OCI-LY7 (cell line): ENCODE measurements around the gene QKI. TPM values are rescaled to one million over a fixed set of nuclear protein-coding genes. Genes with fewer than 3 reads are reported as not detected.

Experiments
- BruUV-seq: library from RNA; stranded (reverse); fragments of 400-500 nt; replicated peaks from 2 replicates; lab custom pipeline; 2021; lab: Mats Ljungman, UMichigan
- CTCF ChIA-PET: fragments of 300-600 bp; sonication (Branson Sonifier 250); formaldehyde crosslinking; loops from one replicate; lab custom pipeline; 2022; ENCODE audit warnings: antibody characterized with exemption; ENCODE audit not compliant: unreplicated experiment; lab: Charles Lee
- POLR2A ChIA-PET: fragments of 300-600 bp; sonication (Branson Sonifier 250); formaldehyde crosslinking; loops from one replicate; lab custom pipeline; 2022; ENCODE audit warnings: antibody characterized with exemption; lab: Charles Lee
- DNase-seq: peaks from one replicate; pipeline ENCODE4 v3.0.0-alpha.2; 2015; ENCODE audit warnings: low spot score
- H2AFZ ChIP-seq: fragments of 200-600 bp; sonication (generic), shearing (Covaris generic); 2 replicates; pipeline ENCODE4 v1.6.1; 2014; ENCODE audit warnings: mild to moderate bottlenecking, antibody characterized with exemption, low read length, moderate library complexity
- H3K27ac ChIP-seq: fragments of 200-600 bp; sonication (generic); 2 replicates; pipeline ENCODE4 v1.5.1; 2014; ENCODE audit warnings: mixed run types, low read depth, mild to moderate bottlenecking, moderate library complexity, low read length, inconsistent platforms; ENCODE audit not compliant: poor library complexity, severe bottlenecking
- H3K36me3 ChIP-seq: fragments of 200-600 bp; sonication (generic); 2 replicates; pipeline ENCODE4 v1.6.1; 2014; ENCODE audit warnings: mild to moderate bottlenecking, antibody characterized with exemption, low read length, moderate library complexity, mixed read lengths; ENCODE audit not compliant: insufficient read depth
- H3K4me1 ChIP-seq: fragments of 200-600 bp; sonication (generic); 2 replicates; pipeline ENCODE4 v1.5.1; 2014; ENCODE audit warnings: mild to moderate bottlenecking, low read length; ENCODE audit not compliant: insufficient read depth, poor library complexity, severe bottlenecking
- H3K4me2 ChIP-seq: fragments of 200-600 bp; sonication (generic); 2 replicates; pipeline ENCODE4 v1.6.1; 2014; ENCODE audit warnings: mild to moderate bottlenecking, low read length
- H3K4me3 ChIP-seq: fragments of 200-600 bp; sonication (generic); 2 replicates; pipeline ENCODE4 v1.5.1; 2014; ENCODE audit warnings: mild to moderate bottlenecking, low read depth, low read length; ENCODE audit not compliant: poor library complexity, severe bottlenecking
- H3K79me2 ChIP-seq: fragments of 200-600 bp; sonication (generic); 2 replicates; pipeline ENCODE4 v1.6.1; 2016; ENCODE audit warnings: low read depth, mild to moderate bottlenecking, low read length, moderate library complexity, mixed read lengths; ENCODE audit not compliant: insufficient read depth
- H3K9me2 ChIP-seq: fragments of 200-600 bp; sonication (generic); 2 replicates; pipeline ENCODE4 v1.6.1; 2016; ENCODE audit warnings: mild to moderate bottlenecking, low read length, mixed read lengths; ENCODE audit not compliant: insufficient read depth
- H3K9me3 ChIP-seq: fragments of 200-600 bp; sonication (generic); 2 replicates; pipeline ENCODE4 v1.6.1; 2014; ENCODE audit warnings: mild to moderate bottlenecking, mixed run types, low read length, mixed read lengths
- H4K20me1 ChIP-seq: fragments of 200-600 bp; sonication (generic); 2 replicates; pipeline ENCODE4 v1.6.1; 2014; ENCODE audit warnings: mild to moderate bottlenecking, antibody characterized with exemption, low read length, moderate library complexity, mixed read lengths; ENCODE audit not compliant: insufficient read depth
- CTCF ChIP-seq: fragments of 200-600 bp; sonication (generic); conservative IDR thresholded peaks from 2 replicates; pipeline ENCODE4 v1.5.1; 2014; ENCODE audit warnings: mild to moderate bottlenecking, antibody characterized with exemption, low read length, moderate library complexity, mixed read lengths
- EZH2phosphoT487 ChIP-seq: fragments of 200-600 bp; sonication (generic); IDR thresholded peaks from 2 replicates; pipeline ENCODE4 v1.6.1; 2018; ENCODE audit warnings: low read depth, borderline replicate concordance, mild to moderate bottlenecking, mixed run types, antibody characterized with exemption, low read length, moderate library complexity, mixed read lengths
- intact Hi-C: fragments of 100-400 bp; cut with micrococcal nuclease; formaldehyde crosslinking; loops from one replicate; pipeline ENCODE4 v1.10.0; 2022; ENCODE audit not compliant: unreplicated experiment
- total RNA-seq, 2 experiments: library from RNA; depleted of rRNA in 1 of 2; stranded (reverse); fragments of >200 nt in 1 of 2; shearing (Covaris generic) in 1 of 2; gene quantifications; 2 replicates each; pipeline ENCODE4 v1.2.3, GENCODE V29; 2014 to 2022

QKI gene
- total RNA-seq, 2 experiments from 2014 or later = 55.4 to 74.5 TPM

- no peak overlapping the region for H3K27ac ChIP-seq
- H3K4me2 ChIP-seq = no peak overlapping the region
- H4K20me1 ChIP-seq = peaks cover 16% of the 10 kb centered on the region
- H2AFZ ChIP-seq = no peak overlapping the region
- H3K79me2 ChIP-seq = peaks cover 18% of the 10 kb centered on the region
- no peaks in the 10 kb centered on the region for H3K36me3 ChIP-seq
- no peaks in the 10 kb centered on the region for H3K9me3 ChIP-seq
- no peaks in the 10 kb centered on the region for H3K9me2 ChIP-seq
- TF ChIP-seq CTCF (no peak), EZH2phosphoT487 (no peak)
- ChIA-PET CTCF (no interaction called here), POLR2A (interaction anchor here (0.6 to 0.8 kb wide), 5 partner anchors 32 to 268 kb away, joined by 3 to 10 read pairs (median 3); no protein-coding TSS in a partner anchor)
- H3K4me3 ChIP-seq = no peak overlapping the region
- no TSS peak for BruUV-seq
- peaks cover 12% of the 10 kb centered on the region for H3K4me1 ChIP-seq
- intact Hi-C loops = loop anchor here (5.0 kb wide), 1 partner anchor 685 kb away; the partner anchor contains the start of genes PACRG and PRKN
- no peak for DNase-seq
Observed at GRCh38 chr6:163412341-163412740, 2.2 kb upstream of the QKI start.

- ChIA-PET POLR2A (interaction anchor here (0.6 kb wide), 2 partner anchors 155 to 244 kb away, joined by 3 read pairs; no protein-coding TSS in a partner anchor), CTCF (no interaction called here)
- H2AFZ ChIP-seq = peak overlapping the region; percentile 67; the same call in 1 of the 2 replicates
- no peaks in the 10 kb centered on the region for H3K9me3 ChIP-seq
- H4K20me1 ChIP-seq = peaks cover 21% of the 10 kb centered on the region
- no peaks in the 10 kb centered on the region for H3K36me3 ChIP-seq
- no peaks in the 10 kb centered on the region for H3K9me2 ChIP-seq
- peaks cover 23% of the 10 kb centered on the region for H3K79me2 ChIP-seq
- peak overlapping the region; percentile 65 for H3K4me2 ChIP-seq
- intact Hi-C loops = loop anchor here (5.0 kb wide), 1 partner anchor 686 kb away; the partner anchor contains the start of genes PACRG and PRKN
- BruUV-seq = TSS peak; percentile 70
- no peak for DNase-seq
- TF ChIP-seq CTCF (no peak), EZH2phosphoT487 (no peak)
- H3K4me3 ChIP-seq = peak overlapping the region; percentile 72
- H3K4me1 ChIP-seq = peaks cover 17% of the 10 kb centered on the region
- H3K27ac ChIP-seq = no peak overlapping the region
Observed at GRCh38 chr6:163412801-163413344, 1.6 kb upstream of the QKI start.
